ENCODE results near the gene FAM118B.

Gene FAM118B

GRCh38 chr11:126246636-126247035 is 35.1 kb downstream of the FAM118B start:
- ATAC-seq: no peak
- TF ChIP-seq PATZ1 (CRISPR knock-in tag; IDR thresholded peaks at IDR 0.05; ENCODE audit: borderline replicate concordance) (no peak), ISL1 (CRISPR knock-in tag; IDR thresholded peaks at IDR 0.05) (no peak), POU6F1 (CRISPR knock-in tag; IDR thresholded peaks at IDR 0.05; ENCODE audit: borderline replicate concordance, low read depth) (no peak), ZNF70 (CRISPR knock-in tag; IDR thresholded peaks at IDR 0.05) (no peak), RARB (CRISPR knock-in tag; IDR thresholded peaks at IDR 0.05) (no peak), ZNF565 (CRISPR knock-in tag; conservative IDR thresholded peaks at IDR 0.05; ENCODE audit: low read depth) (no peak), TOX (CRISPR knock-in tag; IDR thresholded peaks at IDR 0.05; ENCODE audit: borderline replicate concordance) (no peak), ZC3H10 (CRISPR knock-in tag; IDR thresholded peaks at IDR 0.05) (no peak), ZNF8 (CRISPR knock-in tag; IDR thresholded peaks at IDR 0.05) (no peak), CSDC2 (CRISPR knock-in tag; IDR thresholded peaks at IDR 0.05) (no peak), CSRNP3 (CRISPR knock-in tag; IDR thresholded peaks at IDR 0.05) (no peak), ZFP3 (CRISPR knock-in tag; IDR thresholded peaks at IDR 0.05) (no peak), TSHZ2 (CRISPR knock-in tag; IDR thresholded peaks at IDR 0.05) (no peak), SNAI2 (CRISPR knock-in tag; IDR thresholded peaks at IDR 0.05) (no peak), PPARA (CRISPR knock-in tag; IDR thresholded peaks at IDR 0.05; ENCODE audit: borderline replicate concordance) (no peak), ESRRG (CRISPR knock-in tag; IDR thresholded peaks at IDR 0.05) (no peak)

GRCh38 chr11:126253265-126253664 is 41.7 kb downstream of the FAM118B start:
- ATAC-seq: no peak
- TF ChIP-seq BACH2 (CRISPR knock-in tag; IDR thresholded peaks at IDR 0.05; ENCODE audit: borderline replicate concordance) (no peak), SNAI2 (CRISPR knock-in tag; IDR thresholded peaks at IDR 0.05) (no peak), ISL1 (CRISPR knock-in tag; IDR thresholded peaks at IDR 0.05) (no peak), RARB (CRISPR knock-in tag; IDR thresholded peaks at IDR 0.05) (no peak), CREB5 (CRISPR knock-in tag; IDR thresholded peaks at IDR 0.05; ENCODE audit: low read depth) (no peak), TOX (CRISPR knock-in tag; IDR thresholded peaks at IDR 0.05; ENCODE audit: borderline replicate concordance) (no peak), ZNF565 (CRISPR knock-in tag; conservative IDR thresholded peaks at IDR 0.05; ENCODE audit: low read depth) (no peak), ZNF70 (CRISPR knock-in tag; IDR thresholded peaks at IDR 0.05) (no peak), OSR1 (CRISPR knock-in tag; IDR thresholded peaks at IDR 0.05) (no peak), TSHZ2 (CRISPR knock-in tag; IDR thresholded peaks at IDR 0.05) (no peak), TCF4 (CRISPR knock-in tag; IDR thresholded peaks at IDR 0.05; ENCODE audit: borderline replicate concordance) (no peak), ARNTL (CRISPR knock-in tag; IDR thresholded peaks at IDR 0.05; ENCODE audit: borderline replicate concordance, low read depth) (no peak), ZFP3 (CRISPR knock-in tag; IDR thresholded peaks at IDR 0.05) (no peak), PATZ1 (CRISPR knock-in tag; IDR thresholded peaks at IDR 0.05; ENCODE audit: borderline replicate concordance) (no peak), POU6F1 (CRISPR knock-in tag; IDR thresholded peaks at IDR 0.05; ENCODE audit: borderline replicate concordance, low read depth) (no peak), CSRNP3 (CRISPR knock-in tag; IDR thresholded peaks at IDR 0.05) (no peak), ZC3H10 (CRISPR knock-in tag; IDR thresholded peaks at IDR 0.05) (no peak)
